Measurements from ENCODE around the gene FOXP2. TPM values are rescaled to one million over a fixed set of nuclear protein-coding genes. Genes with fewer than 3 reads are reported as not detected.
A peak's percentile ranks its signal among the peaks of the same experiment; 100 is the strongest.

FOXP2 gene
- total and polyA plus RNA-seq, 10 donors, result 0.09 to 5.9 (median 1.3) TPM

DNA sequence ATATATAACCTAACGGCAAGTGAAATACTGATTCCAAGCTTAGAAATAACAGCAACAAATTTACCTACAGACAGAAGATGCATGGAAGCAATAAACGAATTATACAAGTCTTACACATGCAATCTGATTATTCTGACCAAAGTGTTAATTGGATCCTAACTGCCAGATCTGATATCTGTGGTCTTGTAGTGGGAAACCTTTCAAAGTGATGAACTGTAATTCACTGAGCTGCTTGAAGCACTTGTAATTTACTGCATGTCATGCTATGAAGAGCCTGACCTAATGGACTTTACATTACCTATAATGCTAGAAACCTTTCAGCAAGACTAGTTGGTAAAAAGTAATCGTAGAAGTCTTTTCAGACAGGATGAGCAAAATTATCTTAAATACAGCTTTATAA is 205.6 kb downstream of the FOXP2 start:
- Histone ChIP-seq H3K9me3 (no peaks in the 10 kb centered on the region), H3K36me3 (no peaks in the 10 kb centered on the region), H3K27ac (no peak overlapping the region), H3K4me1 (no peaks in the 10 kb centered on the region), H3K27me3 (replicated peaks in 1 of 7) (no peaks in the 10 kb centered on the region), H3K4me3 (no peak overlapping the region)
- WGBS, 5 donors, result 75 to 84% (median 81%) methylated on average over 3 of the region's 3 CpGs
- TF ChIP-seq POLR2A (IDR thresholded peaks at IDR 0.05), result no peak
- TF ChIP-seq POLR2AphosphoS5 (IDR thresholded peaks at IDR 0.05), result no peak
- TF ChIP-seq, protein P1, sequence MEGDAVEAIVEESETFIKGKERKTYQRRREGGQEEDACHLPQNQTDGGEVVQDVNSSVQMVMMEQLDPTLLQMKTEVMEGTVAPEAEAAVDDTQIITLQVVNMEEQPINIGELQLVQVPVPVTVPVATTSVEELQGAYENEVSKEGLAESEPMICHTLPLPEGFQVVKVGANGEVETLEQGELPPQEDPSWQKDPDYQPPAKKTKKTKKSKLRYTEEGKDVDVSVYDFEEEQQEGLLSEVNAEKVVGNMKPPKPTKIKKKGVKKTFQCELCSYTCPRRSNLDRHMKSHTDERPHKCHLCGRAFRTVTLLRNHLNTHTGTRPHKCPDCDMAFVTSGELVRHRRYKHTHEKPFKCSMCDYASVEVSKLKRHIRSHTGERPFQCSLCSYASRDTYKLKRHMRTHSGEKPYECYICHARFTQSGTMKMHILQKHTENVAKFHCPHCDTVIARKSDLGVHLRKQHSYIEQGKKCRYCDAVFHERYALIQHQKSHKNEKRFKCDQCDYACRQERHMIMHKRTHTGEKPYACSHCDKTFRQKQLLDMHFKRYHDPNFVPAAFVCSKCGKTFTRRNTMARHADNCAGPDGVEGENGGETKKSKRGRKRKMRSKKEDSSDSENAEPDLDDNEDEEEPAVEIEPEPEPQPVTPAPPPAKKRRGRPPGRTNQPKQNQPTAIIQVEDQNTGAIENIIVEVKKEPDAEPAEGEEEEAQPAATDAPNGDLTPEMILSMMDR (IDR thresholded peaks at IDR 0.05 in 8 of 11, conservative IDR thresholded peaks at IDR 0.05 in 3 of 11), result no peak
- intact Hi-C loops (cut with DNase I; ENCODE audit: low total_unique reads), result no loop called here
- no peak for DNase-seq

DNA sequence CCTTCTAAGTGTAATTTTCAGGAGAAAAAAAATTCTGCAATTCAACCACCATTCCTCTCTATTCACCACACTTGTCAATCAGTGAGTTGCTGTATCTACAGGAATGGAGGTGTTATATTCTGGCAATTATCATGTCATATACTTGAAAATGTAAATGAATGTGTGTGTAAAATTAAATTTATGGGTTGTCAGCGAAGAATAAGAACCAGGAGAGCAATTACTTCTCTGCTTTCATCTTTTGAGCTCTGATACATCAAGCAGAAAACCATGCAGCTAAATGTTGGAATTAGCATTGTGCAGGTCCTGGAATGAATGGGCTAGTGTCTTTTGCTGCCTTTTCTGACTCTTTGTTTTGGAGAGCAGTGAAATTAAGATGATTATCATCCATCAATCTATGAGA is 207.6 kb downstream of the FOXP2 start:
- H3K9me3 ChIP-seq, result no peaks in the 10 kb centered on the region
- H3K4me1 ChIP-seq, result no peaks in the 10 kb centered on the region
- no peaks in the 10 kb centered on the region for H3K36me3 ChIP-seq
- TF ChIP-seq, protein P1 (IDR thresholded peaks at IDR 0.05 in 8 of 11, conservative IDR thresholded peaks at IDR 0.05 in 3 of 11), result no peak
- no peak for TF ChIP-seq POLR2AphosphoS5 (IDR thresholded peaks at IDR 0.05)
- no peak for TF ChIP-seq POLR2A (IDR thresholded peaks at IDR 0.05)
- no peak overlapping the region for H3K4me3 ChIP-seq
- no peak for DNase-seq
- 70 to 84% (median 72%) methylated on average over 1 of the region's 1 CpG for WGBS, 5 donors
- no peaks in the 10 kb centered on the region for H3K27me3 ChIP-seq (replicated peaks in 1 of 7)
- intact Hi-C loops (cut with DNase I; ENCODE audit: low total_unique reads), result no loop called here
- no peak overlapping the region for H3K27ac ChIP-seq

DNA sequence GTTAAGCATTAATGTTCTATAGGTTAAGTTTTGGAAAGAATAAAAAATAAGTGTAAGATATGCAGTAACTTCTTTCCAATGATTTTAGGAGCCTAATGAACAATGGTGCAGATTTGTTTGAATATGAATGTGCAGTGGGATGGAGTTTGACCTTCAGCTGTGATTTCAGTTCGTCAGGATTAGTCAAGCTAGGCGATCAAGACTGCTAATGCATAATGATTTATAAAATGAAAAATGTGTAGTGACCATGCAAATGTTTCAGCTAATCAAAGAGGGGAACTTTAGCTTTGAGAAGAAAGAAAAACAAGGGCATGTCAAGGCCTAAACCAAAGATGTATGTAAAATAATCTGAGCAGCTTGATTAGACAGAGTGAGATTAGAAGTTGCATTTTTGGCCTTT is 208.5 kb downstream of the FOXP2 start:
- no peaks in the 10 kb centered on the region for H3K9me3 ChIP-seq
- 44 to 78% (median 59%) methylated on average over 2 of the region's 2 CpGs for WGBS, 5 donors
- H3K4me3 ChIP-seq, result no peak overlapping the region
- intact Hi-C loops (cut with DNase I; ENCODE audit: low total_unique reads), result no loop called here
- TF ChIP-seq POLR2A (IDR thresholded peaks at IDR 0.05) (no peak), POLR2AphosphoS5 (IDR thresholded peaks at IDR 0.05) (no peak)
- TF ChIP-seq, protein P1 (IDR thresholded peaks at IDR 0.05 in 8 of 11, conservative IDR thresholded peaks at IDR 0.05 in 3 of 11), result no peak
- no peak for DNase-seq
- peak overlapping the region in 4 of 8 donors; percentile 16 to 58 (median 28) for H3K27ac ChIP-seq
- H3K4me1 ChIP-seq, result no peaks in the 10 kb centered on the region
- no peaks in the 10 kb centered on the region for H3K27me3 ChIP-seq (replicated peaks in 1 of 7)
- H3K36me3 ChIP-seq, result no peaks in the 10 kb centered on the region

DNA sequence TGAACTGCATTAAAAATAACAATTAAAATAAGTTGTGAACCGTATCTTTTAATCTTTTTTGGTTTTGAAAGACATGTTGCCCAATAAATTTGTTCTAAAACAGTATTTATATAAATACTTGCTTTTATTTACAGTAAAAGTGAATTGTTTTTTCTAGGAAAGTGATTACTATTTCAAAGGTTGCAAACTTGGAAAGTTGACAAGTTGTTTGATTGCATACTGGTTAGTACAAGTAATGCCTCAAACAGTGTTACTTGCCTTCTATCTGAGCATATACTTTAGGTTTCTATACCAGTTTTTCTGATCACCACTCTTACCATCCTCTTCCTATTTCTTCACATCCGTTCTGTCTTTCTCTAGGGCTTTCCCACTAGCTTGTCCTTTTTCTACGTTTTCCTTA is 212.6 kb downstream of the FOXP2 start:
- 38 to 63% (median 52%) methylated on average over 3 of the region's 3 CpGs for whole genome bisulfite sequencing, 5 donors
- H3K27ac ChIP-seq, result no peak overlapping the region
- TF ChIP-seq, protein P1 (IDR thresholded peaks at IDR 0.05 in 8 of 11, conservative IDR thresholded peaks at IDR 0.05 in 3 of 11), result no peak
- TF ChIP-seq POLR2A (IDR thresholded peaks at IDR 0.05), result no peak
- TF ChIP-seq POLR2AphosphoS5 (IDR thresholded peaks at IDR 0.05), result no peak

More for the DNA sequence above, 212.6 kb downstream of the FOXP2 start:
- no peak overlapping the region for H3K4me3 ChIP-seq
- H3K27me3 ChIP-seq (replicated peaks in 1 of 7), result no peaks in the 10 kb centered on the region
- H3K4me1 ChIP-seq, result no peaks in the 10 kb centered on the region
- no peaks in the 10 kb centered on the region for H3K9me3 ChIP-seq
- intact Hi-C loops (cut with DNase I; ENCODE audit: low total_unique reads), result no loop called here
- DNase-seq, result no peak
- H3K36me3 ChIP-seq, result no peaks in the 10 kb centered on the region
